HepG2 (cell line): ENCODE results near the gene ARL16. TPM values are rescaled to one million over a fixed set of nuclear protein-coding genes. Genes with fewer than 3 reads are reported as not detected.
A peak's percentile ranks its signal among the peaks of the same experiment; 100 is the strongest.

ENCODE experiments used
- CENPX ChIP-seq: sonication (generic); formaldehyde crosslinking; IDR thresholded peaks from 2 replicates; pipeline ENCODE4 v1.9.0; 2021; ENCODE audit warnings: mild to moderate bottlenecking, missing genetic modification reagents, moderate library complexity
- CHD4 ChIP-seq: fragments of 200-600 bp; sonication (generic); IDR thresholded peaks from 2 replicates; pipeline ENCODE4 v1.7.0; 2017; ENCODE audit warnings: mild to moderate bottlenecking, low read length, borderline replicate concordance
- MAFF ChIP-seq: IDR thresholded peaks from 2 replicates; pipeline ENCODE4 v1.6.1; 2011; ENCODE audit warnings: low read depth, low read length, improper control_type of control experiment
- MAZ ChIP-seq, 2 experiments: sonication (generic) in 1 of 2; formaldehyde crosslinking in 1 of 2; IDR thresholded peaks; 2 replicates each; pipeline versions ENCODE4 v1.5.0 to v1.6.1; 2012 to 2020; ENCODE audit warnings: low read depth in 2 of 2, mild to moderate bottlenecking in 2 of 2, borderline replicate concordance in 1 of 2, improper control_type of control experiment in 1 of 2, low read length in 1 of 2, missing genetic modification reagents in 1 of 2, moderate library complexity in 1 of 2
- MED8 ChIP-seq: sonication (generic); formaldehyde crosslinking; IDR thresholded peaks from 2 replicates; pipeline ENCODE4 v1.8.1; 2023; ENCODE audit warnings: mild to moderate bottlenecking, missing genetic modification reagents; ENCODE audit not compliant: insufficient replicate concordance
- MXD4 ChIP-seq: IDR thresholded peaks from 2 replicates; pipeline ENCODE4 v1.6.1; 2016; ENCODE audit warnings: mild to moderate bottlenecking, missing biosample characterization, missing genetic modification reagents
- TEAD2 ChIP-seq: sonication (generic); formaldehyde crosslinking; IDR thresholded peaks from 2 replicates; pipeline ENCODE4 v1.9.0; 2021; ENCODE audit warnings: missing genetic modification reagents
- ZBTB40 ChIP-seq, 2 experiments: fragments of 450-650 bp in 1 of 2; sonication (generic) in 1 of 2; formaldehyde crosslinking in 1 of 2; IDR thresholded peaks; 2 replicates each; pipeline versions ENCODE4 v1.6.1 to v1.8.0; 2016 to 2022; ENCODE audit warnings: antibody characterized with exemption in 1 of 2, mild to moderate bottlenecking in 1 of 2, missing genetic modification reagents in 1 of 2
- ZMYM2 ChIP-seq: sonication (generic); formaldehyde crosslinking; IDR thresholded peaks from 2 replicates; pipeline ENCODE4 v1.8.0; 2022; ENCODE audit warnings: mild to moderate bottlenecking, missing genetic modification reagents
- ZNF136 ChIP-seq: sonication (generic); formaldehyde crosslinking; IDR thresholded peaks from 2 replicates; pipeline ENCODE4 v1.8.1; 2022; ENCODE audit warnings: low read depth, mild to moderate bottlenecking, moderate library complexity, missing genetic modification reagents
- ZNF484 ChIP-seq: sonication (generic); formaldehyde crosslinking; IDR thresholded peaks from 2 replicates; pipeline ENCODE4 v1.5.1; 2020; ENCODE audit warnings: mild to moderate bottlenecking, low read depth, missing genetic modification reagents, borderline replicate concordance
- ZNF788 ChIP-seq: sonication (generic); formaldehyde crosslinking; IDR thresholded peaks from 2 replicates; pipeline ENCODE4 v1.5.0; 2020; ENCODE audit warnings: mild to moderate bottlenecking, missing genetic modification reagents, borderline replicate concordance
- polyA plus RNA-seq, 8 experiments: library from polyadenylated mRNA; depleted of rRNA in 3 of 8; stranded (reverse) in 7 of 8; unstranded in 1 of 8; fragments of >200 nt; fragmentation: Illumina TruSeq in 4 of 8; extraction: Trizol in 4 of 8; gene quantifications; 2 replicates each; pipeline versions ENCODE4 v1.2.1 to v1.2.3, GENCODE V29; 2011 to 2016; ENCODE audit warnings: low read depth in 4 of 8, missing spikeins in 1 of 8, mixed read lengths in 1 of 8; ENCODE audit not compliant: insufficient read depth in 1 of 8
- total RNA-seq, 5 experiments: library from RNA; depleted of rRNA; stranded (reverse); fragments of >200 nt; fragmentation: Illumina TruSeq; extraction: Trizol; gene quantifications; 2 replicates each; pipeline ENCODE4 v1.2.3, GENCODE V29; 2016; ENCODE audit warnings: low read depth in 1 of 5
- TF ChIP-seq, protein P1 (sequence below): sonication (generic); formaldehyde crosslinking; IDR thresholded peaks from 2 replicates; pipeline ENCODE4 v1.4.0; 2020; ENCODE audit warnings: mild to moderate bottlenecking, missing genetic modification reagents
- TF ChIP-seq, protein P2 (sequence below): sonication (generic); formaldehyde crosslinking; IDR thresholded peaks from 2 replicates; pipeline ENCODE4 v1.5.0; 2020; ENCODE audit warnings: missing genetic modification reagents
- TF ChIP-seq, protein P3 (sequence below): sonication (generic); formaldehyde crosslinking; conservative IDR thresholded peaks from 2 replicates; pipeline ENCODE4 v1.8.0; 2022; ENCODE audit warnings: low read depth, missing genetic modification reagents

Gene ARL16
- total and polyA plus RNA-seq, 2 of the 13 experiments (the other 11 are each of a cell fraction or from before 2014, with no cell fraction given) = 20.8 to 30.8 TPM

GRCh38 chr17:81656835-81657234 lies 26.8 kb downstream of the ARL16 start (continued):
- TF ChIP-seq ZBTB40 (IDR thresholded peaks at IDR 0.05) (no peak), ZBTB40 (CRISPR knock-in tag; IDR thresholded peaks at IDR 0.05) (0 out of 2 replicates have a peak, but pooled peaks have one; percentile 23), TEAD2 (CRISPR knock-in tag) (no peak), MAFF (no peak), MAZ (IDR thresholded peaks at IDR 0.05; ENCODE audit: borderline replicate concordance, low read depth, low read length) (no peak), MAZ (CRISPR knock-in tag; IDR thresholded peaks at IDR 0.05; ENCODE audit: low read depth) (peak; percentile 23; the same call in 1 of the 2 replicates), ZMYM2 (CRISPR knock-in tag) (no peak), CENPX (CRISPR knock-in tag) (no peak), ZNF484 (no peak), MED8 (CRISPR knock-in tag) (no peak), CHD4 (peak; percentile 43; the same call in 1 of the 2 replicates), ZNF788 (CRISPR knock-in tag) (0 out of 2 replicates have a peak, but pooled peaks have one; percentile 49), ZNF136 (CRISPR knock-in tag) (no peak), MXD4 (no peak)
- TF ChIP-seq, protein P1, sequence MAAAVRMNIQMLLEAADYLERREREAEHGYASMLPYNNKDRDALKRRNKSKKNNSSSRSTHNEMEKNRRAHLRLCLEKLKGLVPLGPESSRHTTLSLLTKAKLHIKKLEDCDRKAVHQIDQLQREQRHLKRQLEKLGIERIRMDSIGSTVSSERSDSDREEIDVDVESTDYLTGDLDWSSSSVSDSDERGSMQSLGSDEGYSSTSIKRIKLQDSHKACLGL (CRISPR knock-in tag) = 0 out of 2 replicates have a peak, but pooled peaks have one; percentile 32
- TF ChIP-seq, protein P2, sequence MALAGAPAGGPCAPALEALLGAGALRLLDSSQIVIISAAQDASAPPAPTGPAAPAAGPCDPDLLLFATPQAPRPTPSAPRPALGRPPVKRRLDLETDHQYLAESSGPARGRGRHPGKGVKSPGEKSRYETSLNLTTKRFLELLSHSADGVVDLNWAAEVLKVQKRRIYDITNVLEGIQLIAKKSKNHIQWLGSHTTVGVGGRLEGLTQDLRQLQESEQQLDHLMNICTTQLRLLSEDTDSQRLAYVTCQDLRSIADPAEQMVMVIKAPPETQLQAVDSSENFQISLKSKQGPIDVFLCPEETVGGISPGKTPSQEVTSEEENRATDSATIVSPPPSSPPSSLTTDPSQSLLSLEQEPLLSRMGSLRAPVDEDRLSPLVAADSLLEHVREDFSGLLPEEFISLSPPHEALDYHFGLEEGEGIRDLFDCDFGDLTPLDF (CRISPR knock-in tag) = no peak
- TF ChIP-seq, protein P3, sequence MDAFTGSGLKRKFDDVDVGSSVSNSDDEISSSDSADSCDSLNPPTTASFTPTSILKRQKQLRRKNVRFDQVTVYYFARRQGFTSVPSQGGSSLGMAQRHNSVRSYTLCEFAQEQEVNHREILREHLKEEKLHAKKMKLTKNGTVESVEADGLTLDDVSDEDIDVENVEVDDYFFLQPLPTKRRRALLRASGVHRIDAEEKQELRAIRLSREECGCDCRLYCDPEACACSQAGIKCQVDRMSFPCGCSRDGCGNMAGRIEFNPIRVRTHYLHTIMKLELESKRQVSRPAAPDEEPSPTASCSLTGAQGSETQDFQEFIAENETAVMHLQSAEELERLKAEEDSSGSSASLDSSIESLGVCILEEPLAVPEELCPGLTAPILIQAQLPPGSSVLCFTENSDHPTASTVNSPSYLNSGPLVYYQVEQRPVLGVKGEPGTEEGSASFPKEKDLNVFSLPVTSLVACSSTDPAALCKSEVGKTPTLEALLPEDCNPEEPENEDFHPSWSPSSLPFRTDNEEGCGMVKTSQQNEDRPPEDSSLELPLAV (CRISPR knock-in tag) = no peak
